HG02973 (cell line): ENCODE data around the gene FOXN3.

Source experiments
- ATAC-seq: cut with Tn5 transposase; IDR thresholded peaks from one replicate; pipeline ENCODE4 v1.9.1; 2021; ENCODE audit warnings: moderate library complexity; ENCODE audit not compliant: unreplicated experiment

Gene FOXN3

GRCh38 chr14:89435492-89435891 lies 18.5 kb upstream of the FOXN3 start:
- no peak for ATAC-seq

GRCh38 chr14:89432226-89432625 lies 15.2 kb upstream of the FOXN3 start:
- ATAC-seq: no peak

- ATAC-seq: peak; percentile 80
Measured at GRCh38 chr14:89430391-89431236, 13.6 kb upstream of the FOXN3 start.

GRCh38 chr14:89429199-89430181 lies 12.5 kb upstream of the FOXN3 start:
- no peak for ATAC-seq

- no peak for ATAC-seq
Measured at GRCh38 chr14:89428546-89429198, 11.6 kb upstream of the FOXN3 start.

GRCh38 chr14:89428173-89428523 lies 11.1 kb upstream of the FOXN3 start:
- ATAC-seq: no peak

- no peak for ATAC-seq
Measured at GRCh38 chr14:89427426-89428172, 10.6 kb upstream of the FOXN3 start.

- ATAC-seq: no peak
Measured at GRCh38 chr14:89425931-89426330, 8.9 kb upstream of the FOXN3 start.

GRCh38 chr14:89424241-89424640 lies 7.2 kb upstream of the FOXN3 start:
- ATAC-seq: no peak

GRCh38 chr14:89422952-89423345 lies 5.9 kb upstream of the FOXN3 start:
- ATAC-seq: no peak

GRCh38 chr14:89422181-89422951 lies 5.3 kb upstream of the FOXN3 start:
- no peak for ATAC-seq

- no peak for ATAC-seq
Measured at GRCh38 chr14:89420502-89420901, 3.5 kb upstream of the FOXN3 start.

GRCh38 chr14:89419973-89420482 lies 3.0 kb upstream of the FOXN3 start:
- no peak for ATAC-seq

GRCh38 chr14:89418976-89419375 lies 1.9 kb upstream of the FOXN3 start:
- no peak for ATAC-seq

GRCh38 chr14:89418452-89418851 lies 1.4 kb upstream of the FOXN3 start:
- no peak for ATAC-seq

- ATAC-seq: peak; percentile 45
Measured at GRCh38 chr14:89417465-89418225, 612 bp upstream of the FOXN3 start.

- peak; percentile 79 for ATAC-seq
Measured at GRCh38 chr14:89416002-89416995, 734 bp downstream of the FOXN3 start.

GRCh38 chr14:89415159-89415558 lies 1.9 kb downstream of the FOXN3 start:
- ATAC-seq: no peak
